A549 (cell line): ENCODE measurements around the gene GIMAP1. TPM values are rescaled to one million over a fixed set of nuclear protein-coding genes. Genes with fewer than 3 reads are reported as not detected.
A peak's percentile ranks its signal among the peaks of the same experiment; 100 is the strongest.

Experiments
- ATAC-seq, 2 experiments: fragments of 200-7000 bp in 1 of 2; fragments of >200 bp in 1 of 2; cut with Nextera tagmentation in 1 of 2; cut with Tn5 transposase in 1 of 2; 3 replicates each; pipeline versions ENCODE4 v1.8.0 to v1.9.1; 2018 to 2020; ENCODE audit warnings: mild to moderate bottlenecking in 1 of 2, moderate library complexity in 1 of 2
- CTCF ChIA-PET: fragments of 300-600 bp; sonication (Branson Sonifier 250); formaldehyde crosslinking; extraction: SDS; loops from one replicate; lab custom pipeline; 2021; ENCODE audit warnings: antibody characterized with exemption, inconsistent platforms; lab: Yijun Ruan, JAX
- POLR2A ChIA-PET: fragments of 350-600 bp; formaldehyde crosslinking; extraction: SDS; loops from one replicate; lab custom pipeline; 2021; ENCODE audit warnings: antibody characterized with exemption, inconsistent platforms; lab: Yijun Ruan, JAX
- DNase-seq, 2 experiments: peaks; one replicate each; pipeline versions ENCODE4 v3.0.0 to v3.0.0-alpha.2; 2011 to 2016; ENCODE audit warnings: low read depth in 1 of 2, low spot score in 1 of 2
- FAIRE-seq: peaks from 2 replicates; lab custom pipeline; 2011; peaks lifted over from hg19 to GRCh38; lab: Jason Lieb, UNC
- H3K27ac ChIP-seq, 2 experiments: fragments of >200 bp; sonication (Bioruptor Twin); formaldehyde crosslinking; 3 replicates each; pipeline ENCODE4 v1.5.1; 2016 to 2017
- H3K4me1 ChIP-seq: fragments of >200 bp; sonication (Bioruptor Twin); formaldehyde crosslinking; 3 replicates; pipeline ENCODE4 v1.6.1; 2016
- H3K4me2 ChIP-seq: fragments of >200 bp; sonication (Bioruptor Twin); formaldehyde crosslinking; 3 replicates; pipeline ENCODE4 v1.6.1; 2016
- H3K4me3 ChIP-seq: fragments of >200 bp; sonication (Bioruptor Twin); formaldehyde crosslinking; 3 replicates; pipeline ENCODE4 v1.5.1; 2016
- H3K9me3 ChIP-seq: fragments of >200 bp; sonication (Bioruptor Twin); formaldehyde crosslinking; 3 replicates; pipeline ENCODE4 v1.6.1; 2016
- CBX2 ChIP-seq: fragments of 200-600 bp; sonication (generic); IDR thresholded peaks from 2 replicates; pipeline ENCODE4 v1.6.1; 2016; ENCODE audit warnings: low read depth, mild to moderate bottlenecking, borderline replicate concordance
- CHD2 ChIP-seq: fragments of 150-350 bp; IDR thresholded peaks from 2 replicates; pipeline ENCODE4 v1.6.1; 2014; ENCODE audit warnings: low read length; ENCODE audit not compliant: partially characterized antibody
- CHD4 ChIP-seq: fragments of 200-600 bp; sonication (generic); IDR thresholded peaks from 2 replicates; pipeline ENCODE4 v1.6.1; 2016; ENCODE audit warnings: antibody characterized with exemption, mild to moderate bottlenecking, borderline replicate concordance
- EHF ChIP-seq: fragments of 250-450 bp; sonication (Bioruptor Pico); IDR thresholded peaks from 2 replicates; pipeline ENCODE4 v1.5.0; 2020; ENCODE audit warnings: mild to moderate bottlenecking
- FOSB ChIP-seq: fragments of 250-450 bp; sonication (Bioruptor Pico); IDR thresholded peaks from 2 replicates; pipeline ENCODE4 v1.5.0; 2020; ENCODE audit warnings: mild to moderate bottlenecking, moderate library complexity
- GATA3 ChIP-seq: IDR thresholded peaks from 2 replicates; pipeline ENCODE4 v1.6.1; 2012; ENCODE audit warnings: borderline replicate concordance
- HDAC2 ChIP-seq: fragments of 200-600 bp; sonication (generic); IDR thresholded peaks from 2 replicates; pipeline ENCODE4 v1.6.1; 2016
- HEYL ChIP-seq: fragments of 250-450 bp; sonication (Bioruptor Pico); IDR thresholded peaks from 2 replicates; pipeline ENCODE4 v1.8.0; 2021; ENCODE audit warnings: mild to moderate bottlenecking, moderate library complexity
- HOXA7 ChIP-seq: fragments of 250-450 bp; sonication (Bioruptor Pico); IDR thresholded peaks from 2 replicates; pipeline ENCODE4 v1.5.0; 2020; ENCODE audit warnings: mild to moderate bottlenecking, moderate library complexity
- HOXB5 ChIP-seq: fragments of 250-450 bp; sonication (Bioruptor Pico); IDR thresholded peaks from 2 replicates; pipeline ENCODE4 v1.5.0; 2020; ENCODE audit warnings: mild to moderate bottlenecking, moderate library complexity
- JUN ChIP-seq, 2 experiments: fragments of >200 bp; sonication (Bioruptor Twin); formaldehyde crosslinking; IDR thresholded peaks; 2 replicates in 1 of 2; 3 replicates in 1 of 2; pipeline ENCODE4 v1.6.1; 2016 to 2017
- KDM1A ChIP-seq: fragments of 200-600 bp; sonication (generic); IDR thresholded peaks from 2 replicates; pipeline ENCODE4 v1.6.1; 2016; ENCODE audit warnings: low read depth, mild to moderate bottlenecking
- MAFK ChIP-seq: fragments of 450-650 bp; IDR thresholded peaks from 2 replicates; pipeline ENCODE4 v1.6.1; 2014; ENCODE audit not compliant: partially characterized antibody
- MAZ ChIP-seq: fragments of 150-350 bp; IDR thresholded peaks from 2 replicates; pipeline ENCODE4 v1.6.1; 2014; ENCODE audit warnings: antibody characterized with exemption, low read depth, low read length, borderline replicate concordance
- MYC ChIP-seq: IDR thresholded peaks from 2 replicates; pipeline ENCODE4 v1.6.1; 2012; ENCODE audit warnings: mild to moderate bottlenecking, inconsistent platforms, low read length, improper control_type of control experiment, borderline replicate concordance
- NFE2L2 ChIP-seq: fragments of 150-350 bp; conservative IDR thresholded peaks from 2 replicates; pipeline ENCODE4 v1.6.1; 2014; ENCODE audit warnings: low read length
- NPAS2 ChIP-seq: fragments of 250-450 bp; sonication (Bioruptor Pico); IDR thresholded peaks from 2 replicates; pipeline ENCODE4 v1.8.0; 2022; ENCODE audit warnings: mild to moderate bottlenecking, moderate library complexity, borderline replicate concordance
- RARB ChIP-seq: fragments of 250-450 bp; sonication (Bioruptor Pico); IDR thresholded peaks from 2 replicates; pipeline ENCODE4 v1.8.0; 2021; ENCODE audit warnings: mild to moderate bottlenecking, moderate library complexity
- RCOR1 ChIP-seq: fragments of 150-350 bp; IDR thresholded peaks from 2 replicates; pipeline ENCODE4 v1.6.1; 2014; ENCODE audit warnings: antibody characterized with exemption, low read length, low read depth
- TP53 ChIP-seq: fragments of 250-450 bp; sonication (Bioruptor Pico); IDR thresholded peaks from 2 replicates; pipeline ENCODE4 v1.5.0; 2021; ENCODE audit warnings: mild to moderate bottlenecking, moderate library complexity
- WGBS: methylation state at CpG from one replicate; pipeline ENCODE4 v1.1.6; 2017; ENCODE audit errors: missing lambda C conversion rate; 5-methylcytosine and 5-hydroxymethylcytosine counted together
- polyA plus RNA-seq, 4 experiments: library from polyadenylated mRNA; depleted of rRNA in 3 of 4; stranded (reverse); fragments of >200 nt; fragmentation: RNase III in 1 of 4; extraction: RNeasy Plus Mini Kit Qiagen cat#74134 plus additional on column Dnase treatment in 1 of 4; gene quantifications; 2 replicates in 3 of 4; 3 replicates in 1 of 4; pipeline ENCODE4 v1.2.3, GENCODE V29; 2011 to 2017
- TF ChIP-seq, protein P1 (sequence below): IDR thresholded peaks from 2 replicates; pipeline ENCODE4 v1.6.1; 2012
- TF ChIP-seq, protein P2 (sequence below): fragments of 250-450 bp; sonication (Bioruptor Pico); IDR thresholded peaks from 2 replicates; pipeline ENCODE4 v1.5.0; 2021; ENCODE audit warnings: mild to moderate bottlenecking, moderate library complexity, borderline replicate concordance
- TF ChIP-seq, protein P3 (sequence below): IDR thresholded peaks from 2 replicates; pipeline ENCODE4 v1.6.1; 2012; ENCODE audit warnings: low read depth, borderline replicate concordance

The GIMAP1 gene
- polyA plus RNA-seq, 2 of the 4 experiments (the other 2 are of a cell fraction) = not detected

DNA sequence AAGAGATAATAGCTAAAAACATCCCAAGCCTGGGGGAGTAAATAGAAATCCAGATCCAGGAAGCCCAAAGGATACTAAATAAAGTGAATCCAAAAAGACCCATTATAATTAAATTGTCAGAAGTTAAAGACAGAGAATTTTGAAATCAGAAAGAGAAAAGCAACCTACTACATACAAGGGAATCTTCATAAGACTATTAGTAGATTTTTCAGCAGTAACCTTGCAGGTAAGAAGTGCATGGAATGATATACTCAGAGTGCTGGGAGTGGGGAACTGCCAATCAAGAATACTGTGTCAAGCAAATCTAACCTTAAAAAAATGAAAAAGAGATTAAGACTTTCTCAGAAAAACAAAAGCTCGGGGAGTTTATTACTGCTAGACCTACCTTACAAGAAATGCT is 13.2 kb upstream of the GIMAP1 start (continued):
- TF ChIP-seq, protein P1, sequence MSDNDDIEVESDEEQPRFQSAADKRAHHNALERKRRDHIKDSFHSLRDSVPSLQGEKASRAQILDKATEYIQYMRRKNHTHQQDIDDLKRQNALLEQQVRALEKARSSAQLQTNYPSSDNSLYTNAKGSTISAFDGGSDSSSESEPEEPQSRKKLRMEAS = no peak
- TF ChIP-seq JUN (IDR thresholded peaks at IDR 0.05) = no peak
- TF ChIP-seq NPAS2 (CRISPR knock-in tag) = no peak
- TF ChIP-seq CHD2 = no peak
- TF ChIP-seq CBX2 = no peak
- TF ChIP-seq KDM1A = no peak
- TF ChIP-seq MYC = no peak
- TF ChIP-seq TP53 = no peak
- TF ChIP-seq RCOR1 = no peak

DNA sequence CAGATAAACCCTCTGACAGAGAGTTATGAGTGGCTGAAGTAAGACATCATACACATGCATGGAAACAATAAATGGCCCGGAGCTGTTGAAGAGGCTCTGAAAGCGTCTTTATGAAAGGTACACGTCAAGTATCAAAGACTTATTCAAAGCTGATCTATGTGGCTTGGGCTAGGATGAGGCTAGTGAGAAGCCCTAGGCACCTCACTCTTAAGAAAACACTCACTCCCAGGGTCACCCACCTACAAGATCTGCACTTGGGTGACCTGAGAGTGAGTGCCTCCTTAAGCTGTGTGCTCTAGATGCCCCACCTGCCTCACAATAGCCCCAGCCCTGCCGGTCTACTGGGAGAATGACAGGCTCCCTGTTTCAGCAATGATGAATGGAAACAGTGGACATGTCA is 1.1 kb upstream of the GIMAP1 start:
- Histone ChIP-seq H3K4me2 (no peak overlapping the region), H3K4me3 (no peak overlapping the region), H3K9me3 (no peaks in the 10 kb centered on the region), H3K4me1 (no peaks in the 10 kb centered on the region), H3K27ac (no peak overlapping the region)
- WGBS = 27% methylated on average over 4 of the region's 4 CpGs
- DNase-seq (no peak), FAIRE-seq (no peak), ATAC-seq (peak in 1 of 2 experiments; percentile 56; a peak in 2 of 6 replicates)
- no peak for TF ChIP-seq RCOR1
- TF ChIP-seq, protein P2, sequence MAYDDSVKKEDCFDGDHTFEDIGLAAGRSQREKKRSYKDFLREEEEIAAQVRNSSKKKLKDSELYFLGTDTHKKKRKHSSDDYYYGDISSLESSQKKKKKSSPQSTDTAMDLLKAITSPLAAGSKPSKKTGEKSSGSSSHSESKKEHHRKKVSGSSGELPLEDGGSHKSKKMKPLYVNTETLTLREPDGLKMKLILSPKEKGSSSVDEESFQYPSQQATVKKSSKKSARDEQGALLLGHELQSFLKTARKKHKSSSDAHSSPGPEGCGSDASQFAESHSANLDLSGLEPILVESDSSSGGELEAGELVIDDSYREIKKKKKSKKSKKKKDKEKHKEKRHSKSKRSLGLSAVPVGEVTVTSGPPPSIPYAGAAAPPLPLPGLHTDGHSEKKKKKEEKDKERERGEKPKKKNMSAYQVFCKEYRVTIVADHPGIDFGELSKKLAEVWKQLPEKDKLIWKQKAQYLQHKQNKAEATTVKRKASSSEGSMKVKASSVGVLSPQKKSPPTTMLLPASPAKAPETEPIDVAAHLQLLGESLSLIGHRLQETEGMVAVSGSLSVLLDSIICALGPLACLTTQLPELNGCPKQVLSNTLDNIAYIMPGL (CRISPR knock-in tag) = no peak
- TF ChIP-seq KDM1A = no peak
- no peak for TF ChIP-seq GATA3
- no peak for TF ChIP-seq HDAC2
- TF ChIP-seq EHF (CRISPR knock-in tag) = no peak
- no peak for TF ChIP-seq HOXB5 (CRISPR knock-in tag)
- POLR2A ChIA-PET = no interaction called here
- CTCF ChIA-PET = no interaction called here

DNA sequence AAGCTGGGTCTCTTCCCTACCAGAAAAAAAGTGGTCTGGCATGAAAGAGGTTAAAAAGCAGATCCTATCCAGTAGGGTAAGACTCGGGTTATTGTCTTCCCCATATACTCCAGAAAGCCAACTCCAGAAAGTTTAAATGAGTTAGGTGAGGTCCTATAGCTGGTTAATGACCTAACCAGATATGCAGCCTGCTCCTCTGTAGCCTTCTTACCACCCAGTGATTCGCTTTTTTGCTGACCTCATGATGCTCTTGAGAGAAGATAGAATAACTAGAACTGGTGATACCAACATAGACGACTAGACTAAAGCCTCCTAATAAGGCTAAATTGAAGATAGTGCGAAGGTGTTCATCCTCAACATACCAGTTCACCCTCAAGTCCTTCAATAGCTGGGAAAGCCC is 675 bp upstream of the GIMAP1 start:
- 8% methylated on average over 4 of the region's 4 CpGs for WGBS
- FAIRE-seq = no peak
- ATAC-seq = no peak
- no peaks in the 10 kb centered on the region for H3K4me1 ChIP-seq
- H3K9me3 ChIP-seq = no peaks in the 10 kb centered on the region
- no peak for DNase-seq
- H3K4me2 ChIP-seq = no peak overlapping the region
- H3K4me3 ChIP-seq = no peak overlapping the region
- H3K27ac ChIP-seq = no peak overlapping the region
- TF ChIP-seq, protein P1 = no peak
- no peak for TF ChIP-seq HOXA7 (CRISPR knock-in tag)
- TF ChIP-seq, protein P3, sequence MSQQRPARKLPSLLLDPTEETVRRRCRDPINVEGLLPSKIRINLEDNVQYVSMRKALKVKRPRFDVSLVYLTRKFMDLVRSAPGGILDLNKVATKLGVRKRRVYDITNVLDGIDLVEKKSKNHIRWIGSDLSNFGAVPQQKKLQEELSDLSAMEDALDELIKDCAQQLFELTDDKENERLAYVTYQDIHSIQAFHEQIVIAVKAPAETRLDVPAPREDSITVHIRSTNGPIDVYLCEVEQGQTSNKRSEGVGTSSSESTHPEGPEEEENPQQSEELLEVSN = no peak
- TF ChIP-seq HEYL (CRISPR knock-in tag) = no peak
- TF ChIP-seq, protein P2 (CRISPR knock-in tag) = no peak
- no peak for TF ChIP-seq FOSB (CRISPR knock-in tag)
- no peak for TF ChIP-seq EHF (CRISPR knock-in tag)
- TF ChIP-seq RCOR1 = no peak
- TF ChIP-seq MAFK = no peak
- no peak for TF ChIP-seq RARB
- TF ChIP-seq CHD2 = no peak
- TF ChIP-seq CHD4 = no peak
- no peak for TF ChIP-seq NFE2L2
- no peak for TF ChIP-seq MAZ
- ChIA-PET CTCF (no interaction called here), POLR2A (no interaction called here)
